Endometrial microvascular endothelial cells (primary cell): ENCODE results near the gene CLCN4. TPM values are rescaled to one million over a fixed set of nuclear protein-coding genes. Genes with fewer than 3 reads are reported as not detected.

ENCODE experiments used
- in situ Hi-C: cut with HindIII; loops from 2 replicates; pipeline ENCODE4 v1.10.0; 2017; ENCODE audit warnings: low sequenced_read_pairs, low pct_unique_long_range_greater_than_20kb; ENCODE audit errors: inconsistent ontology term
- total RNA-seq: library from RNA; depleted of rRNA; stranded (reverse); fragments of >200 nt; gene quantifications from one replicate; pipeline ENCODE4 v1.2.3, GENCODE V29; 2015; ENCODE audit errors: inconsistent ontology term

The CLCN4 gene
- total RNA-seq, 1 donor from 2014 or later, result 5.9 TPM

- in situ Hi-C loops, result no loop called here
These were observed 60.4 kb downstream of the CLCN4 start for GRCh38 chrX:10217198-10217597.

GRCh38 chrX:10221651-10222050, 64.9 kb downstream of the CLCN4 start:
- in situ Hi-C loops, result no loop called here

- in situ Hi-C loops, result no loop called here
These were observed 66.5 kb downstream of the CLCN4 start for GRCh38 chrX:10223276-10223675.

- in situ Hi-C loops, result no loop called here
These were observed 67.0 kb downstream of the CLCN4 start for GRCh38 chrX:10223781-10224180.

GRCh38 chrX:10230222-10230621, 73.4 kb downstream of the CLCN4 start:
- in situ Hi-C loops, result no loop called here

- in situ Hi-C loops, result no loop called here
These were observed 74.7 kb downstream of the CLCN4 start for GRCh38 chrX:10231461-10231860.

GRCh38 chrX:10233173-10233572, 76.4 kb downstream of the CLCN4 start:
- in situ Hi-C loops, result no loop called here

GRCh38 chrX:10233696-10234095, 76.9 kb downstream of the CLCN4 start:
- in situ Hi-C loops, result no loop called here

GRCh38 chrX:10235851-10236250, 79.1 kb downstream of the CLCN4 start:
- in situ Hi-C loops, result no loop called here

- in situ Hi-C loops, result no loop called here
These were observed 80.5 kb downstream of the CLCN4 start for GRCh38 chrX:10237241-10237640.

- in situ Hi-C loops, result no loop called here
These were observed 82.9 kb downstream of the CLCN4 start for GRCh38 chrX:10239611-10240064.

GRCh38 chrX:10240918-10241317, 84.1 kb downstream of the CLCN4 start:
- in situ Hi-C loops, result no loop called here

- in situ Hi-C loops, result no loop called here
These were observed 85.3 kb downstream of the CLCN4 start for GRCh38 chrX:10242026-10242425.

- in situ Hi-C loops, result no loop called here
These were observed 86.3 kb downstream of the CLCN4 start for GRCh38 chrX:10243106-10243505.

- in situ Hi-C loops, result no loop called here
These were observed 88.3 kb downstream of the CLCN4 start for GRCh38 chrX:10244915-10245622.

GRCh38 chrX:10245886-10246285, 89.1 kb downstream of the CLCN4 start:
- in situ Hi-C loops, result no loop called here

GRCh38 chrX:10246297-10246696, 89.5 kb downstream of the CLCN4 start:
- in situ Hi-C loops, result no loop called here

- in situ Hi-C loops, result no loop called here
These were observed 90.1 kb downstream of the CLCN4 start for GRCh38 chrX:10246846-10247245.

- in situ Hi-C loops, result no loop called here
These were observed 98.0 kb downstream of the CLCN4 start for GRCh38 chrX:10254739-10255138.

GRCh38 chrX:10259716-10260115, 102.9 kb downstream of the CLCN4 start:
- in situ Hi-C loops, result no loop called here

GRCh38 chrX:10265775-10266174, 109.0 kb downstream of the CLCN4 start:
- in situ Hi-C loops, result no loop called here
